ENCODE results near the gene ASPN. TPM values are rescaled to one million over a fixed set of nuclear protein-coding genes. Genes with fewer than 3 reads are reported as not detected.

Gene ASPN
- polyA plus RNA-seq, 1 donor from 2014 or later = 0.35 TPM

GRCh38 chr9:92444841-92445240 is 37.5 kb downstream of the ASPN start:
- no peak overlapping the region for H3K9ac ChIP-seq (ENCODE audit: low read length)
- H4K20me1 ChIP-seq (ENCODE audit: insufficient read depth) = no peaks in the 10 kb centered on the region
- no peaks in the 10 kb centered on the region for H3K36me3 ChIP-seq (ENCODE audit: insufficient read depth, low read length)
- H3K27ac ChIP-seq (ENCODE audit: low read length) = no peak overlapping the region
- no peaks in the 10 kb centered on the region for H3F3A ChIP-seq (ENCODE audit: insufficient read depth, low read length, poor library complexity, severe bottlenecking)
- TF ChIP-seq TAF1 (IDR thresholded peaks at IDR 0.05; ENCODE audit: low read depth) = no peak
- no peak for TF ChIP-seq RAD21 (conservative IDR thresholded peaks at IDR 0.05)
- TF ChIP-seq EP300 (conservative IDR thresholded peaks at IDR 0.05; ENCODE audit: poor library complexity, severe bottlenecking) = no peak
- no peak for TF ChIP-seq MXI1 (conservative IDR thresholded peaks at IDR 0.05; ENCODE audit: poor library complexity, severe bottlenecking)
- no peak for TF ChIP-seq REST (IDR thresholded peaks at IDR 0.05; ENCODE audit: borderline replicate concordance)
- no peak for TF ChIP-seq EZH2 (IDR thresholded peaks at IDR 0.05; ENCODE audit: borderline replicate concordance, insufficient read depth, low read length, poor library complexity, severe bottlenecking)
- no peak for TF ChIP-seq SMC3 (conservative IDR thresholded peaks at IDR 0.05; ENCODE audit: poor library complexity)
- TF ChIP-seq POLR2AphosphoS5 (IDR thresholded peaks at IDR 0.05) = no peak
- TF ChIP-seq CTCF (IDR thresholded peaks at IDR 0.05; ENCODE audit: poor library complexity, severe bottlenecking) = no peak
- no peak overlapping the region for H3K4me2 ChIP-seq (ENCODE audit: low read length)
- no peaks in the 10 kb centered on the region for H3K79me2 ChIP-seq (replicated peaks; ENCODE audit: insufficient read depth, low read length)
- H3K4me3 ChIP-seq (ENCODE audit: low read length) = no peak overlapping the region
- no peaks in the 10 kb centered on the region for H3K27me3 ChIP-seq (ENCODE audit: insufficient read depth, low read depth, low read length)
- H2AFZ ChIP-seq (ENCODE audit: low read depth, low read length) = no peak overlapping the region
- H3K9me3 ChIP-seq (ENCODE audit: low read length) = no peaks in the 10 kb centered on the region
- H3K9me2 ChIP-seq (ENCODE audit: insufficient read depth, low read length) = no peaks in the 10 kb centered on the region

- Histone ChIP-seq H3K4me3 (ENCODE audit: low read length) (no peak overlapping the region), H3K79me2 (replicated peaks; ENCODE audit: insufficient read depth, low read length) (no peaks in the 10 kb centered on the region), H3K27ac (ENCODE audit: low read length) (no peak overlapping the region), H3K36me3 (ENCODE audit: insufficient read depth, low read length) (no peaks in the 10 kb centered on the region), H3K9ac (ENCODE audit: low read length) (no peak overlapping the region), H3K9me2 (ENCODE audit: insufficient read depth, low read length) (no peaks in the 10 kb centered on the region), H3F3A (ENCODE audit: insufficient read depth, low read length, poor library complexity, severe bottlenecking) (no peaks in the 10 kb centered on the region), H3K4me2 (ENCODE audit: low read length) (no peak overlapping the region), H3K27me3 (ENCODE audit: insufficient read depth, low read depth, low read length) (no peaks in the 10 kb centered on the region), H4K20me1 (ENCODE audit: insufficient read depth) (no peaks in the 10 kb centered on the region), H3K9me3 (ENCODE audit: low read length) (no peaks in the 10 kb centered on the region), H2AFZ (ENCODE audit: low read depth, low read length) (no peak overlapping the region)
- TF ChIP-seq EZH2 (IDR thresholded peaks at IDR 0.05; ENCODE audit: borderline replicate concordance, insufficient read depth, low read length, poor library complexity, severe bottlenecking) (no peak), CTCF (IDR thresholded peaks at IDR 0.05; ENCODE audit: poor library complexity, severe bottlenecking) (no peak), RAD21 (conservative IDR thresholded peaks at IDR 0.05) (no peak), MXI1 (conservative IDR thresholded peaks at IDR 0.05; ENCODE audit: poor library complexity, severe bottlenecking) (no peak), EP300 (conservative IDR thresholded peaks at IDR 0.05; ENCODE audit: poor library complexity, severe bottlenecking) (no peak), REST (IDR thresholded peaks at IDR 0.05; ENCODE audit: borderline replicate concordance) (no peak), POLR2AphosphoS5 (IDR thresholded peaks at IDR 0.05) (no peak), SMC3 (conservative IDR thresholded peaks at IDR 0.05; ENCODE audit: poor library complexity) (no peak), TAF1 (IDR thresholded peaks at IDR 0.05; ENCODE audit: low read depth) (no peak)
Observed at GRCh38 chr9:92440751-92441046, 41.6 kb downstream of the ASPN start.

All from neural cell (in vitro differentiated cells).